Suprapubic skin (tissue), 4 donors: ENCODE measurements around the gene MFAP3.

Experiments
- CTCF ChIP-seq, 2 donors: fragments of 200-600 bp in 1 of 2; fragments of 450-650 bp in 1 of 2; sonication (generic) in 1 of 2; IDR thresholded peaks; one replicate each; pipeline ENCODE4 v1.5.1; 2016 to 2019; ENCODE audit warnings: antibody characterized with exemption in 2 of 2, mild to moderate bottlenecking in 1 of 2, moderate library complexity in 1 of 2
- EP300 ChIP-seq: sonication (generic); formaldehyde crosslinking; IDR thresholded peaks from one replicate; pipeline ENCODE4 v1.6.1; 2017; ENCODE audit warnings: antibody characterized with exemption
- POLR2A ChIP-seq, 2 donors: fragments of 450-650 bp; IDR thresholded peaks; one replicate each; pipeline ENCODE4 v1.6.1; 2017; ENCODE audit warnings: antibody characterized with exemption in 2 of 2, mild to moderate bottlenecking in 2 of 2, moderate library complexity in 2 of 2
- POLR2AphosphoS5 ChIP-seq, 3 donors: sonication (generic); formaldehyde crosslinking; IDR thresholded peaks; one replicate each; pipeline ENCODE4 v1.6.1; 2017; ENCODE audit warnings: antibody characterized with exemption in 3 of 3

- TF ChIP-seq CTCF (IDR thresholded peaks at IDR 0.05) (no peak), POLR2A (IDR thresholded peaks at IDR 0.05) (no peak), POLR2AphosphoS5 (IDR thresholded peaks at IDR 0.05) (no peak), EP300 (no peak)
Observed at GRCh38 chr5:154076240-154076922, 37.6 kb downstream of the MFAP3 start.
